A549 treated with DMSO at 1 μM for 4 hours (cell line): Measurements from ENCODE around the gene COG4. TPM values are rescaled to one million over a fixed set of nuclear protein-coding genes. Genes with fewer than 3 reads are reported as not detected.

Experiments used
- total RNA-seq: library from RNA; stranded (reverse); fragments of 200-300 nt; extraction: Qiagen RNA extraction; gene quantifications from 5 replicates; pipeline ENCODE4 v1.2.3, GENCODE V29; 2022; ENCODE audit warnings: low read depth

The COG4 gene
- 25.8 to 36.1 TPM (median 32.5 TPM) in 5 replicates for total RNA-seq

DNA sequence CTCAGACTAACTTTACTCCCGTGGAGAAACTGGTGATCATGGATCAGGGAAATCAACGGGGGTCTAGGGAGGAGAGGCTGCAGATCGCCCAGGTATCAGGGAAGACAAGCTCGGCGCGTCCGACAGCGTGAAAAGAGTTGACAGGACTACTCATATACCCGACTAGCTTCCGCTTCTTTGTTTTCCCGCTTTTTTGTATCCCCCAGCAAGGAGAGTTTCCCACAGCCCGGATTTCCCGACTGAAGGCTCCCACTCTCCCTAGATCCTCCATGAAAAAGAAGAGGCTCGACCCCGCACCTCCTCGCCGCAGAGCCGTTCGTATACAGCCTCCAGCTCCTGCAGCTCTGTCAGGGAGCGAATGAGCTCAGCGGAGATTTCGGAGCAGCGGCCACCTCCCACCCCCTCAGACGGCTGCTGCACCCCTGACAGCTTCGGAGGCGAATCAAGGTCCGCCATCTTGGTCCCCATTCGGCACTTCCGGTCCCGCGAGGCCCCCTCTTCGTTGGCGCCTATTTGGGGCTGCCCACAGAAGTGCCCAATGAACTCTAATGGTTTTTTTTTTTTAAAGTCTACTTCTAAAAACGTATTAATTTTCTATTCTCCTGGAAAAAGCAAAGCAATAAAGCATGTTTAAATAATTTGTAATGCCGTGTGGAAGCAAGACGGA is at the start of gene COG4:
Gene COG4, minus strand, starts transcription at position 479 of the 667 bp plus-strand sequence. Its CDS starts 11 bp downstream, at position 468.

DNA sequence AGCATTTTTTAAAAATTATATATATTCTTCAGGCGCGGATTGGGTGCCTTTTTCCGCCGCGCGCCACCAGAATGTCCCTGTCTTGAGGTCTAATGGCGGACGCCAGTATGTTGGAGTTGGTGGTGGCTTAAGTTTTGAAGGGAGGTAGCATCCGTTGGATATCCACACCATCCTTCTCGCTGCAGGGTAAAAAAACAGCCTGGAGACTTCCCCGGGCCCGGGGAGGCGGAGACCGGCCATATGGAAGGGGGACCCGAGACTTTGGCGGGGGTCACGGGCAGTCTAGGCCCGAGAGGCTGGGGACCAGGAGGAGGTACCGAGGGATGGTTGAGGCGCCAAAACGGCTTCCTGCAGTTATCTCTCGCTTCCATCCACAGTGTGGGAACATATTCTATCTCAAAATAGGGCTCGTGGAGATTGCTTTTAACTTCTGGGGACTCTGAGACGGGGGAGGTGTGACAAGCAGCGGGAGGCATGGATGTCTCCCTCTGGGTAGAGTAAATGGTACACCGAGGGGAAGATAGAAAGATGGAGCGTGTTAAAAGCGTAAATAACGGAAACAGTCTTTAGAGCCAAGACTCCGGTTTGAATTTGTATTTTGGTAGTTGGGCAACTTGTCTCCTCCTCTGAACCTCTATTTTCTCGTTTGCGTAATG is 517 bp upstream of the COG4 start, which contains the start of gene SF3B3:
Gene SF3B3, plus strand, starts transcription at position 74 of the 656 bp plus-strand sequence. CDS start 2,841 bp downstream, outside the sequence.

DNA sequence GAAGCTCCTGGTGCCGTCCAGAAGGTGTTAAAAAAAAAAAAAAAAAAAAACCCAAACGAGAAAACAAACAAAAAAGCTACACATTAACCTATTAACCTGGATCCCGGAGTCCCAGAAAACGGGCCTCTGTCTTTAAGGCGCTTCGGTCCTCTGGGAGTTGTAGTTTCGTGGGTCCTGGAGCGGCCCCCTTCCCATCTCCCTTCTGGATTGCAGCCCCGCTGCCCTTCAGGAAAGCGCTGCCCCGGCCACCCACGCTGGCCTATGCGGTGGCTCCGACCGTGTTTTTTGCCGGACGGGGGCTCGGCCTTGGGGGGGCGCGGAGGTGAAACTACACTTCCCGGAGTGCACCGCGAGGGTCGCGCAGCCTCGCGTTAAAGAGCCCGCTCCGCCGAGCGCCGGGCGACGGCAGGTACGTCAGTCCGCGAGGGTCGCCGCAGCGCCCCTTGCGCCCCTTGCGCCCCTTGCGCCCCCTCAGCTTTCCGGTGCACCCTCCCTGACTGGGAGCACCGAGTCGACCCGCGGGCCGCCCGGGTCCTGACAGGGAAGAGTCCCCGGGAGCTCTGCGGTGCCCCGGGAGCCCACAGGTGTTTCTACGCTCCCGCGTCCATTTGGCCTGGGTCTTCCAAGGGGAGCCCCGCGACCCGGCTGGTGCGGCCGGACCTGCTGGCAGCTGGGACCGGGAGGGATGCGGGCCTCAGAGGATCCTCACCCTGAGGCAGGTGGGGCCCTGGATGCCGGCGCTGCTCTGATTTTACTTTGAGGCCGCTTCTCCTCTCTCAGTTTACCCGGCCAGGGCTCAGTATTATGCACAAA is 68.9 kb downstream of the COG4 start, which contains the start of gene FCSK:
Gene FCSK, plus strand, starts transcription at position 374 of the 813 bp plus-strand sequence. CDS start 8,596 bp downstream, outside the sequence.

DNA sequence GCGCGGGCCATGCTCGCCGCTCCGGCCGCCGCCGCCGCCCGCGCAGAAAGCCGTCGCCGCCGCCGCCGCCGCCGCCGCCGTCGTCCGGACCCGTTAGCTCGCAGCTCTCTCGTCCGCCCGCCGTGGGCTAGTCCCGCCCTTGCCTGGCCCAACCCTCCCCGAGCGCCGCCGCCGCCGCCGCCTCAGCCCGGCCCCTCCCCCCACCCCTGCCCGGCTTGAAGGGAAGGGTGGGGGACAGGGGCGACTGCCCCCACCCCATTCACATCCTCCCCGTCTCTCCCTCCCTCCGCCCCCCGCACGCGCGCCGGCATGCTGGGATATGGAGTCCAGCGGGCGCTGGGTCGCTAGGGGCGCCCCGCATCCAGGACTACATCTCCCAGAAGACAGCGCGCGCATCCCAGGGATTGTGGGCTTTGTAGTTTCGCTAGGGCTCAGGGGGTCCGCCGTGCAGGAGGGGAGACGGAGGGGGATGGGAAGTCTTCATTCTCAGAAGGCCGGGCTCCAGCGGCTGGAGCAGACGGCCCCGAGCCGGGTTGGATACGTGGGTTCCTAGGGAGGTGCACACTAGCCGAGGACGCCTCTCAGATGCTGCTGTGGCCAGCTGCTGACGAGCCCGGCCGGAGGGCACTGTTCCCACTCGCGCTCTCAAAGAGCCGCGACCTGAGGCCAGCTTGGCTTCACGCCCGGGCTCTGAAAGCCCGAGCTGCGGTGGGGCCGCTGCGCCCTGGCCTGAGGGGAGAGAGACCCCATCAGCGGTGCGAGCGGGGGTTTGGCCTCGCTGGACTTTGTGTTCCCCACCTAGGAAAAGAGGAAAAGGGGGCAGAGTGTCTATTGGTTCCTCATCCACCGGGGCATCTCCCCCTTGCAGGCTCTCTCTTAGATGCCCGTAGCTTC is 84.1 kb downstream of the COG4 start, which contains the start of gene ST3GAL2:
Gene ST3GAL2, minus strand, starts transcription at position 132 of the 894 bp plus-strand sequence. CDS start 40,570 bp downstream, outside the sequence.

Other genes starting within 250 kb of the COG4 start
- 93.5 to 107 TPM (median 102 TPM) in 5 replicates for gene AARS1, start 234.0 kb downstream of the COG4 start, total RNA-seq
- gene DDX19B, start 224.4 kb downstream of the COG4 start, total RNA-seq = 29.9 to 37.7 TPM (median 31.5 TPM) in 5 replicates
- gene DDX19A, start 176.7 kb downstream of the COG4 start, total RNA-seq = 40.3 to 42.8 TPM (median 42.0 TPM) in 5 replicates
- 20.3 to 28.4 TPM (median 23.0 TPM) in 5 replicates for gene ST3GAL2, start 84.5 kb downstream of the COG4 start, total RNA-seq
- gene FCSK, start 69.0 kb downstream of the COG4 start, total RNA-seq = 4.2 to 6.2 TPM (median 5.4 TPM) in 5 replicates
- 125 to 232 TPM (median 221 TPM) in 5 replicates for gene SF3B3, start 262 bp upstream of the COG4 start, total RNA-seq
- 0.38 to 0.93 TPM (median 0.74 TPM) in 5 replicates for gene IL34, start 123.0 kb upstream of the COG4 start, total RNA-seq
- gene MTSS2, start 162.5 kb upstream of the COG4 start, total RNA-seq = 35.8 to 45.3 TPM (median 41.4 TPM) in 5 replicates